H1 (cell line): ENCODE measurements around the gene RCSD1.

Source experiments
- ASH2L ChIP-seq: fragments of 200-600, 300-600 bp; sonication (generic); IDR thresholded peaks from one replicate; pipeline ENCODE4 v1.7.1; 2017; ENCODE audit warnings: low read length
- CTCF ChIP-seq, 3 experiments: IDR thresholded peaks; 1 replicate in 2 of 3; 2 replicates in 1 of 3; pipeline versions ENCODE4 v1.5.1 to v1.6.1; 2011; ENCODE audit warnings: low read length in 3 of 3, mild to moderate bottlenecking in 3 of 3, inconsistent platforms in 2 of 3, low read depth in 1 of 3, moderate library complexity in 1 of 3; ENCODE audit not compliant: insufficient read depth in 1 of 3; ENCODE audit errors: control extremely low read depth in 1 of 3
- JUND ChIP-seq: IDR thresholded peaks from 2 replicates; pipeline ENCODE4 v1.6.1; 2011; ENCODE audit warnings: mild to moderate bottlenecking, improper control_type of control experiment, low read length
- MAFK ChIP-seq: IDR thresholded peaks from 2 replicates; pipeline ENCODE4 v1.6.1; 2012; ENCODE audit warnings: low read depth, mild to moderate bottlenecking, improper control_type of control experiment, low read length
- MAX ChIP-seq: IDR thresholded peaks from 2 replicates; pipeline ENCODE4 v1.6.1; 2012; ENCODE audit warnings: inconsistent platforms
- POLR2A ChIP-seq, 2 experiments: IDR thresholded peaks; 1 replicate in 1 of 2; 2 replicates in 1 of 2; pipeline ENCODE4 v1.6.1; 2011; ENCODE audit warnings: low read depth in 2 of 2, low read length in 2 of 2, mild to moderate bottlenecking in 2 of 2; ENCODE audit errors: control extremely low read depth in 1 of 2
- POLR2AphosphoS5 ChIP-seq: IDR thresholded peaks from 2 replicates; pipeline ENCODE4 v1.6.1; 2011; ENCODE audit warnings: low read depth, low read length
- SP2 ChIP-seq: IDR thresholded peaks from 2 replicates; pipeline ENCODE4 v1.6.1; 2012; ENCODE audit warnings: mild to moderate bottlenecking, low read length, inconsistent platforms
- TBP ChIP-seq: IDR thresholded peaks from 2 replicates; pipeline ENCODE4 v1.6.1; 2011; ENCODE audit warnings: low read depth, low read length, improper control_type of control experiment
- ZNF274 ChIP-seq: IDR thresholded peaks from 2 replicates; pipeline ENCODE4 v1.7.0; 2012; ENCODE audit warnings: low read length, borderline replicate concordance; ENCODE audit errors: extremely low read depth

GRCh38 chr1:167734841-167735240 lies 104.8 kb downstream of the RCSD1 start:
- TF ChIP-seq POLR2A (IDR thresholded peaks at IDR 0.05; ENCODE audit: control extremely low read depth in 1 of 2, low read depth in 2 of 2, low read length in 2 of 2) (no peak), CTCF (IDR thresholded peaks at IDR 0.05; ENCODE audit: control extremely low read depth in 1 of 3, insufficient read depth in 1 of 3, low read depth in 1 of 3, low read length in 3 of 3) (no peak), SP2 (no peak), ZNF274 (no peak), ASH2L (no peak), MAFK (no peak), POLR2AphosphoS5 (no peak), TBP (no peak), MAX (no peak), JUND (no peak)
